22Rv1 (cell line): ENCODE results near the gene RPL35.
"Not testable (repeated sequence)": the region's sequence is repeated elsewhere in the genome, so short reads cannot be mapped to it uniquely, and the experiment has no call there.

Experiments used
- H3K27ac ChIP-seq: fragments of 450-650 bp; 2 replicates; pipeline ENCODE4 v1.5.1; 2017
- CTCF ChIP-seq: fragments of 450-650 bp; IDR thresholded peaks from 2 replicates; pipeline ENCODE4 v1.5.1; 2017; ENCODE audit warnings: mild to moderate bottlenecking
- ZFX ChIP-seq: fragments of 450-650 bp; IDR thresholded peaks from 2 replicates; pipeline ENCODE4 v1.6.1; 2017; ENCODE audit warnings: antibody characterized with exemption, borderline replicate concordance

The RPL35 gene

GRCh38 chr9:124840300-124840833 is 21.4 kb downstream of the RPL35 start:
- no peak overlapping the region for H3K27ac ChIP-seq
- no peak for TF ChIP-seq ZFX
- TF ChIP-seq CTCF, result peak; percentile 69

- peak; percentile 22; the same call in 1 of the 2 replicates for TF ChIP-seq CTCF
- no peak for TF ChIP-seq ZFX
- no peak overlapping the region for H3K27ac ChIP-seq
Observed at GRCh38 chr9:124839612-124840299, 22.0 kb downstream of the RPL35 start.

DNA sequence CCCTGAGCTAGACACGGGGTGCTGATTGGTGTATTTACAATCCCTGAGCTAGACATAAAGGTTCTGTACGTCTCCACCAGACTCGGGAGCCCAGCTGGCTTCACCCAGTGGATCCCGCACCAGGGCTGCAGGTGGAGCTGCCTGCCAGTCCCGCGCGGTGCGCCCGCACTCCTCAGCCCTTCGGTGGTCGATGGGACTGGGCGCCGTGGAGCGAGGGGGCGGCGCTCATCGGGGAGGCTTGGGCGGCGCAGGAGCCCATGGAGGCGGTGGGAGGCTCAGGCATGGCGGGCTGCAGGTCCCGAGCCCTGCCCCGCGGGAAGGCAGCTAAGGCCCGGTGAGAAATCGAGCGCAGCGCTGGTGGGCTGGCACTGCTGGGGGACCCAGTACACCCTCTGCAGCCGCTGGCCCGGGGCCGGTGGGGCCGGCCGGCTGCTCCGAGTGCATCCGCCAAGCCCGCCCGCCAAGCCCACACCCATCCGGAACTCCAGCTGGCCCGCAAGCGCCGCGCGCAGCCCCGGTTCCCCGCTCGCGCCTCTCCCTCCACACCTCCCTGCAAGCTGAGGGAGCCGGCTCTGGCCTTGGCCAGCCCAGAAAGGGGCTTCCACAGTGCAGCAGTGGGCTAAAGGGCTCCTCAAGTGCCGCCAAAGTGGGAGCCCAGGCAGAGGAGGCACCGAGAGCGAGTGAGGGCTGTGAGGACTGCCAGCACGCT is 23.0 kb downstream of the RPL35 start:
- not testable (repeated sequence) for H3K27ac ChIP-seq

DNA sequence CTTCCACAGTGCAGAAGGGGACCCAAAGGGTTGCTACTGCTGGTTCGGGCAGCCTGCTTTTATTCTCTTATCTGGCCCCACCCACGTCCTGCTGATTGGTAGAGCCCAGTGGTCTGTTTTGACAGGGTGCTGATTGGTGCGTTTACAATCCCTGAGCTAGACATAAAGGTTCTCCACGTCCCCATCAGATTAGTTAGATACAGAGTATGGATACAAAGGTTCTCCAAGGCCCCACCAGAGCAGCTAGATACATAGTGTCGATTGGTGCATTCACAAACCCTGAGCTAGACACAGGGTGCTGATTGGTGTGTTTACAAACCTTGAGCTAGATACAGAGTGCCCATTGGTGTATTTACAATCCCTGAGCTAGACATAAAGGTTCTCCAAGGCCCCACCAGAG is 23.6 kb downstream of the RPL35 start:
- H3K27ac ChIP-seq, result not testable (repeated sequence)

DNA sequence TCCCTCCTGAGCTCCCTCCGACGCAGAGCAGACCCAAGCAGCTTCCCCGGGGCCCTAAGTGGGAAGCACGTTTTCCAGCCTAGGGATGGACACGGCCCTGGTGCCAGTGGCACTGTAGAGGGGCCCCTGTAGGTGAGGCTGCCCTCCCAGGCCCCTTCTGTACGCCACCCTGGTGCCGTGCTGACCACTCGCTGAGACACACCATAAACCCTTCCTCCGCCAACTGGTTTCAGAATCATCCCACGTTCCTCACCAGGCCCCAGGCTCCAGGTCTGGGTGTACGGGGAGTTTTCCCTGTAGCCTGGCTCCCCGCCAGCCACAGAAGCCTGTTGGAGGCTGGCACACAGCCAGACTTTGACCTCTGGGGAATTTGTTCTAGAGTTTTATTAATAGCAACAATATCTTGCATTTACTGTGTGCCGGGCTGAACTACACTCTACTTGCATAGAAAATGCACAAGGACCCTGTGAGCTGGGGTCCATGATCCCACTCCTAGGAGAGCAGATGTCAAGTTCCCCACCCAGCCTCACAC is 26.7 kb downstream of the RPL35 start:
- TF ChIP-seq CTCF, result no peak
- TF ChIP-seq ZFX, result no peak

GRCh38 chr9:124834591-124834990 is 27.2 kb downstream of the RPL35 start:
- TF ChIP-seq CTCF (no peak), ZFX (no peak)
- no peak overlapping the region for H3K27ac ChIP-seq

More for the DNA sequence above, 26.7 kb downstream of the RPL35 start:
- H3K27ac ChIP-seq, result no peak overlapping the region

GRCh38 chr9:124831642-124832364 is 30.0 kb downstream of the RPL35 start:
- H3K27ac ChIP-seq, result no peak overlapping the region
- no peak for TF ChIP-seq CTCF
- TF ChIP-seq ZFX, result no peak

GRCh38 chr9:124830593-124830992 is 31.2 kb downstream of the RPL35 start:
- H3K27ac ChIP-seq, result no peak overlapping the region
- TF ChIP-seq CTCF, result no peak
- TF ChIP-seq ZFX, result no peak
